Thyroid gland (tissue), 4 donors: ENCODE results near the gene ARMC3.

Experiments
- CTCF ChIP-seq, 6 experiments: fragments of 200-600 bp in 3 of 6; fragments of 450-650 bp in 3 of 6; sonication (generic) in 3 of 6; IDR thresholded peaks; one replicate each; pipeline ENCODE4 v1.5.1; 2016 to 2019; ENCODE audit warnings: antibody characterized with exemption in 6 of 6, mild to moderate bottlenecking in 2 of 6, inconsistent platforms in 1 of 6, moderate library complexity in 1 of 6
- POLR2A ChIP-seq, 2 donors: fragments of 450-650 bp; IDR thresholded peaks; one replicate each; pipeline ENCODE4 v1.6.1; 2017; ENCODE audit warnings: antibody characterized with exemption in 2 of 2, mild to moderate bottlenecking in 2 of 2, moderate library complexity in 1 of 2

- TF ChIP-seq CTCF (IDR thresholded peaks at IDR 0.05) (no peak), POLR2A (IDR thresholded peaks at IDR 0.05) (no peak)
These were observed 147.8 kb downstream of the ARMC3 start for GRCh38 chr10:23075672-23076071.
